Measurements from ENCODE around the gene NFKBIE. TPM values are rescaled to one million over a fixed set of nuclear protein-coding genes. Genes with fewer than 3 reads are reported as not detected.

The NFKBIE gene
- total and polyA plus RNA-seq, 2 of the 13 experiments (the other 11 are each of a cell fraction or from before 2014, with no cell fraction given) = 6.7 to 14.5 TPM

DNA sequence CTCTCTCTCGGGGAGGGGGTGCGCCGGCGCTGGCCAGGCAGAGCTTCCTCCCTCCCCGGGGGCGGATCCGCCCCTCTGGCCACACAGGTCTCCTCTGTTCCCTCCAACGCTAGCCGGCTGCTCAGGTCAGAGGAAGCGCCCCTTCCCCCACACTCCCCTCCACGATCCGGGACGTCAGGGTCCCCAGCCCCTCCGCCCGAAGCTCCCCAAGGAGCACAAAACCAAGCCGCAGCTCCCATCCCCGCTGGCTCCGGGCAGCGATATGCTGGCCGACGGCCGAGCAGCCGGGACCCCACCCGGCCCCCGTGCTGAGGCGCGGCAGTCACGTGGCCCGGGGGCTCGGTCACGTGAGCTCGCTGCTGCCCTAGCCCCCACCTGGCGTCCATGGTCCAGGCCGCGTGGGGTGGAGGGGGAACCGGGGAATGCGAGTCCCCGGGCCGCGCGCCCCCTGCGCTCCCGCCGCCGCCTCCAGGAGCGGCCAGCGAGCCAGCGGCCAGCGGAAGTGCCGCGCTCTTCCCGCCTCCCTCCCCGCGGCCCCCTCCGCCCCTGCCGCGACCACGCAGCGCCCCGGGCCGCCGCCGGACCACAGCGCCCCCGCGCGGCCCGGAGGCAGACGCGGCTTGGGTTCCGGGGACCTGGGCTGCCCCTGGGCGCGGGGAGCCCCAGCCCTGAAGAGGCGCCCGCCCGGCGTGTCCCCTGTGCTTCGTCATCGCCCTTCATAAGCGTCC, 8.2 kb downstream of the NFKBIE start, which contains the start of gene SLC35B2 (continued):
- TF ChIP-seq, protein P1, sequence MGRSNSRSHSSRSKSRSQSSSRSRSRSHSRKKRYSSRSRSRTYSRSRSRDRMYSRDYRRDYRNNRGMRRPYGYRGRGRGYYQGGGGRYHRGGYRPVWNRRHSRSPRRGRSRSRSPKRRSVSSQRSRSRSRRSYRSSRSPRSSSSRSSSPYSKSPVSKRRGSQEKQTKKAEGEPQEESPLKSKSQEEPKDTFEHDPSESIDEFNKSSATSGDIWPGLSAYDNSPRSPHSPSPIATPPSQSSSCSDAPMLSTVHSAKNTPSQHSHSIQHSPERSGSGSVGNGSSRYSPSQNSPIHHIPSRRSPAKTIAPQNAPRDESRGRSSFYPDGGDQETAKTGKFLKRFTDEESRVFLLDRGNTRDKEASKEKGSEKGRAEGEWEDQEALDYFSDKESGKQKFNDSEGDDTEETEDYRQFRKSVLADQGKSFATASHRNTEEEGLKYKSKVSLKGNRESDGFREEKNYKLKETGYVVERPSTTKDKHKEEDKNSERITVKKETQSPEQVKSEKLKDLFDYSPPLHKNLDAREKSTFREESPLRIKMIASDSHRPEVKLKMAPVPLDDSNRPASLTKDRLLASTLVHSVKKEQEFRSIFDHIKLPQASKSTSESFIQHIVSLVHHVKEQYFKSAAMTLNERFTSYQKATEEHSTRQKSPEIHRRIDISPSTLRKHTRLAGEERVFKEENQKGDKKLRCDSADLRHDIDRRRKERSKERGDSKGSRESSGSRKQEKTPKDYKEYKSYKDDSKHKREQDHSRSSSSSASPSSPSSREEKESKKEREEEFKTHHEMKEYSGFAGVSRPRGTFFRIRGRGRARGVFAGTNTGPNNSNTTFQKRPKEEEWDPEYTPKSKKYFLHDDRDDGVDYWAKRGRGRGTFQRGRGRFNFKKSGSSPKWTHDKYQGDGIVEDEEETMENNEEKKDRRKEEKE (IDR thresholded peaks at IDR 0.05) = no peak
- TF ChIP-seq HCFC1 (IDR thresholded peaks at IDR 0.05; ENCODE audit: low read depth, low read length) = 0 out of 2 replicates have a peak, but pooled peaks have one; percentile 8
- TF ChIP-seq MEIS1 (CRISPR knock-in tag; IDR thresholded peaks at IDR 0.05; ENCODE audit: borderline replicate concordance) = no peak; the same call in none of the 2 replicates
- peak; percentile 61; the same call in 1 of the 2 replicates for TF ChIP-seq NCOA2 (CRISPR knock-in tag; IDR thresholded peaks at IDR 0.05)
- TF ChIP-seq, protein P2, sequence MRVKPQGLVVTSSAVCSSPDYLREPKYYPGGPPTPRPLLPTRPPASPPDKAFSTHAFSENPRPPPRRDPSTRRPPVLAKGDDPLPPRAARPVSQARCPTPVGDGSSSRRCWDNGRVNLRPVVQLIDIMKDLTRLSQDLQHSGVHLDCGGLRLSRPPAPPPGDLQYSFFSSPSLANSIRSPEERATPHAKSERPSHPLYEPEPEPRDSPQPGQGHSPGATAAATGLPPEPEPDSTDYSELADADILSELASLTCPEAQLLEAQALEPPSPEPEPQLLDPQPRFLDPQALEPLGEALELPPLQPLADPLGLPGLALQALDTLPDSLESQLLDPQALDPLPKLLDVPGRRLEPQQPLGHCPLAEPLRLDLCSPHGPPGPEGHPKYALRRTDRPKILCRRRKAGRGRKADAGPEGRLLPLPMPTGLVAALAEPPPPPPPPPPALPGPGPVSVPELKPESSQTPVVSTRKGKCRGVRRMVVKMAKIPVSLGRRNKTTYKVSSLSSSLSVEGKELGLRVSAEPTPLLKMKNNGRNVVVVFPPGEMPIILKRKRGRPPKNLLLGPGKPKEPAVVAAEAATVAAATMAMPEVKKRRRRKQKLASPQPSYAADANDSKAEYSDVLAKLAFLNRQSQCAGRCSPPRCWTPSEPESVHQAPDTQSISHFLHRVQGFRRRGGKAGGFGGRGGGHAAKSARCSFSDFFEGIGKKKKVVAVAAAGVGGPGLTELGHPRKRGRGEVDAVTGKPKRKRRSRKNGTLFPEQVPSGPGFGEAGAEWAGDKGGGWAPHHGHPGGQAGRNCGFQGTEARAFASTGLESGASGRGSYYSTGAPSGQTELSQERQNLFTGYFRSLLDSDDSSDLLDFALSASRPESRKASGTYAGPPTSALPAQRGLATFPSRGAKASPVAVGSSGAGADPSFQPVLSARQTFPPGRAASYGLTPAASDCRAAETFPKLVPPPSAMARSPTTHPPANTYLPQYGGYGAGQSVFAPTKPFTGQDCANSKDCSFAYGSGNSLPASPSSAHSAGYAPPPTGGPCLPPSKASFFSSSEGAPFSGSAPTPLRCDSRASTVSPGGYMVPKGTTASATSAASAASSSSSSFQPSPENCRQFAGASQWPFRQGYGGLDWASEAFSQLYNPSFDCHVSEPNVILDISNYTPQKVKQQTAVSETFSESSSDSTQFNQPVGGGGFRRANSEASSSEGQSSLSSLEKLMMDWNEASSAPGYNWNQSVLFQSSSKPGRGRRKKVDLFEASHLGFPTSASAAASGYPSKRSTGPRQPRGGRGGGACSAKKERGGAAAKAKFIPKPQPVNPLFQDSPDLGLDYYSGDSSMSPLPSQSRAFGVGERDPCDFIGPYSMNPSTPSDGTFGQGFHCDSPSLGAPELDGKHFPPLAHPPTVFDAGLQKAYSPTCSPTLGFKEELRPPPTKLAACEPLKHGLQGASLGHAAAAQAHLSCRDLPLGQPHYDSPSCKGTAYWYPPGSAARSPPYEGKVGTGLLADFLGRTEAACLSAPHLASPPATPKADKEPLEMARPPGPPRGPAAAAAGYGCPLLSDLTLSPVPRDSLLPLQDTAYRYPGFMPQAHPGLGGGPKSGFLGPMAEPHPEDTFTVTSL (CRISPR knock-in tag; IDR thresholded peaks at IDR 0.05; ENCODE audit: borderline replicate concordance) = peak; percentile 40; the same call in 1 of the 2 replicates
- TF ChIP-seq GTF3A (CRISPR knock-in tag; conservative IDR thresholded peaks at IDR 0.05) = peak; percentile 54
- TF ChIP-seq ZNF331 (CRISPR knock-in tag; IDR thresholded peaks at IDR 0.05) = peak; percentile 25
- TF ChIP-seq XRCC5 (optimal IDR thresholded peaks at IDR 0.05; ENCODE audit: low read length) = no peak
- no peak for TF ChIP-seq LCORL (IDR thresholded peaks at IDR 0.05)
- TF ChIP-seq LCORL (CRISPR knock-in tag; IDR thresholded peaks at IDR 0.05) = peak; percentile 90
- peak; percentile 66 for TF ChIP-seq SMAD1 (CRISPR knock-in tag; IDR thresholded peaks at IDR 0.05; ENCODE audit: borderline replicate concordance, low read depth)
- TF ChIP-seq TBP (CRISPR knock-in tag; IDR thresholded peaks at IDR 0.05) = no peak
- no peak for TF ChIP-seq NONO (IDR thresholded peaks at IDR 0.05)
- TF ChIP-seq NONO (CRISPR knock-in tag; conservative IDR thresholded peaks at IDR 0.05) = peak; percentile 92
- TF ChIP-seq ZMYM4 (CRISPR knock-in tag; IDR thresholded peaks at IDR 0.05) = peak; percentile 88; the same call in 1 of the 2 replicates
- TF ChIP-seq, protein P3, sequence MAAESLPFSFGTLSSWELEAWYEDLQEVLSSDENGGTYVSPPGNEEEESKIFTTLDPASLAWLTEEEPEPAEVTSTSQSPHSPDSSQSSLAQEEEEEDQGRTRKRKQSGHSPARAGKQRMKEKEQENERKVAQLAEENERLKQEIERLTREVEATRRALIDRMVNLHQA (CRISPR knock-in tag; IDR thresholded peaks at IDR 0.05) = no peak
- TF ChIP-seq ZFP1 (CRISPR knock-in tag; IDR thresholded peaks at IDR 0.05) = peak; percentile 38; the same call in 1 of the 2 replicates
- no peak for TF ChIP-seq MBD4 (IDR thresholded peaks at IDR 0.05; ENCODE audit: borderline replicate concordance, low read length)
- no peak for TF ChIP-seq SMAD9 (CRISPR knock-in tag; IDR thresholded peaks at IDR 0.05)
- peak; percentile 78; the same call in 1 of the 2 replicates for TF ChIP-seq ZNF446 (CRISPR knock-in tag; IDR thresholded peaks at IDR 0.05)

All from HepG2 (cell line).